Activated CD8-positive, alpha-beta memory T cell treated with anti-CD3 and anti-CD28 coated beads, Interleukin-2, amount 50 U/mL, for 24 hours (primary cell): ENCODE data around the gene CARD11.
"Not testable (repeated sequence)": the region's sequence is repeated elsewhere in the genome, so short reads cannot be mapped to it uniquely, and the experiment has no call there.

Experiments
- DNase-seq: peaks from one replicate; pipeline ENCODE4 v3.0.0-alpha.2; 2020; ENCODE audit errors: extremely low read depth

Gene CARD11

DNA sequence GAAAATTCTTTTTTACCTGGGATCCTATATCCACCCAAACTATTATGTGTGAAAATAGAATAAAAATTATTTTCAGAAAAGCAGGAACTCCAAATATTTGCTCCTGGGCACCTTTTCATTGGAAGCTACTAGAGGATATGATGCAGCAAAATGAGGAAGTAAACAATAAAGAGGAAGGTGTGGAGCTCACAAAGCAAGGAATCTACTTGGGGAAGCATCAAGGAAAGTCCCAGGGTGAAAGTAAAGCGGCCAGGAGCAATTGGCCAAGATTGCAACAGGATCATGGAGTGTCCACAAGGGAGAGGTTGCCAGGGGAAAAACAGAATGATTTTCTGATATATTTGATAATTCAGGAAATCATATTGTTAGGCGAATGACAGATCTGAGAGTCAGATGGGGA lies 80.8 kb downstream of the CARD11 start:
- no peak for DNase-seq

DNA sequence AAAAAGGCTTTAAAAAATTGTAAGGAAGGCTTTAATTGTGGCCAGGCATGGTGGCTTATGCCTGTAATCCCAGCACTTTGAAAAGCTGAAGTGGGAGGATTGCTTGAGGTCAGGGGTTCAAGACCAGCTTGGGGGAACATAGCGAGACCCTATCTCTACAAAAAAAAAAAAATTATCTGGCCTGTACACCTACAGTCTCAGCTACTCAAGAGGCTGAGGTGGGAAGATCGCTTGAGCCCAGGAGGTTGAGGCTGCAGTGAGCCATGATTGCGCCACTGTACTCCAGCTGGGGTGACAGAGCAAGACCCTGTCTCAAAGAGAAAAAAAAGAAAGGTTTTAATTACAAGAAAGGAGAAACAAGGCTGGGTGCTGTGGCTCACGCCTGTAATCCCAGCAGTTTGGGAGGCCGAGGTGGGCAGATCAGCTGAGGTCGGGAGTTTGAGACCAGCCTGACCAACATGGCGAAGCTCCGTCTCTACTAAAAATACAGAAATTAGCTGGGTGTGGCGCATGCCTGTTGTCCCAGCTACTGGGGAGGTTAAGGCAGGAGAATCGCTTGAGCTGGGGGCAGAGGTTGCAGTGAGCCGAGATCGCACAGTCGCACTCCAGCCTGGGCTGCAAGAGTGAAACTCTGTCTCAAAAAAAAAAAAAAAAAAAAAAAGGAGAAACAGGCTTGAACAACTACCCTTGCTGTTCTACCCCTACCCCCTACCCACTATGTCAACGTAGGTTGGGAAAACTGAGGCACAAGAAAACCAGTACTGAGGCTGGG lies 83.7 kb downstream of the CARD11 start:
- DNase-seq, result no peak

DNA sequence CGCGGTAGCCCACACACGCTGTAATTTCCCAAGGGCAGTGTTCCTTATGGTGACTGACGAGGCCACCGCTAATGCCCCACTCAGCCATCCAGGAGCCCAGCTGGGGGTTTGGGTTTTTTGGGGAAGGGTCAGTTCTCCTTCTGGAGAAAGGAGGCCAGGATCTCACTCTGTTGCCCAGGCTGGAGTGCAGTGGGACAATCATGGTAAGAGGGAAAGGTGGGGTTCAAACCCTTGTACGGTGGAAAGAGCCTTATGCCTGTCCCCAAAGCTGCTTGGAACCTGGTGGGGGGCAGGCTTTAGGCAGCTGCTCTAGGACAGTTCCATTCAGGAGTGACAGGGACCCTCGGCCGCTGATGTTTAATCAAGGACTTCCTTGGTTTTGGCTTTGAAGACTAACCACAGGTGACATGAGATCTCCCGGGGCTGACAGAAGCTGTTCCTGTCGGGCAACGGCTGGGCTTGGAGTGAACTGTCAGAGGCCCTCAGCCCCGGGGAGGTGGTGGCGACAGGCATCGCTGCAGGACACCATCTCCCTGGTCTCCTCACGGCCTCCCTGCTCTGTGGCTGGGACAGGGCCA lies 84.5 kb downstream of the CARD11 start:
- no peak for DNase-seq

DNA sequence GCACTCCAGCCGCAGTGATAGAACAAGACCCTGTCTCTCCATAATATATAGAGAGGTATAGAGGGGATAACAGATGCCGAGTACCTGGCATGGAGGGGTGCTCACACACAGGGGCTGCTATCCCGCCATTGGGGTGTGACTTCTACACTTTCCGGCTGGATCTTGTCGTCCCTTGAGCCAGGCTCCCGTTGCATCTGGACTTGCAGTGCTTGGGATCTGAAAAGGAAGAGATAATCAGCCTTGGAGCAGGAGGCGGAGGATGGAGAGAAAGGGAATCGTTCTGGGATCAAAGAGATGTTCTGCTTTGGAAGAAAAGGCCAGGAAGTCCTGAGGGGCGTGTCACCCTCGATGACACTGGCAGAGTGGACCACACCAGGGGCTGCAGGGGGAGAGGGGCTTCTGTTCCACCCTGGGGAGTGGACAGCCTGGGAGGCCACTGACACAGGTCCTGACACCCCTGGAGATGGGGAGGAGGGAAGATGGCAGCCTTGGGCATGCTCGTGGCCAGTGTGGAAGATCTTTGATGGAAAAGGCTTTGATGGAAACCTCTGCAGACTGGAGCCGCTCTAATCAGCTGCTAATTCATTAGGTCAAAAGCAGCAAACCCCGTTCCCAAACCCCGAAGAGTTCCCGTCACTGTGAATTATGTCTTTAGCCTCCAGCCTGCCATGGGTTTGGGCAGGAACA lies 85.1 kb downstream of the CARD11 start:
- DNase-seq, result no peak

DNA sequence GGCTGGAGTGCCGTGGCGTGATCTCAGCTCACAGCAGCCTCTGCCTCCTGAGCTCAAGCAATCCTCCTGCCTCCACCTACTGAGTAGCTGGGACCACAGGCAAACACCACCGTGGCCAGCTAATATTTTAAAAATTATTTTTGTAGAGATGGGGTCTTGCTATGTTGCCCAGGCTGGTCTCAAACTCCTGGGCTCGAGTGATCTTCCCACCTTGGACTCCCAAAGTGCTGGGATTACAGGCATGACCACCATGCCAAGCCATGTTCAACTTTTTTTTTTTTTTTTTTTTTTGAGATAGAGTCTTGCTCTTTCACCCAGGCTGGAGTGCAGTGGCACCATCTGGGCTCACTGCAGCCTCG lies 86.3 kb downstream of the CARD11 start:
- DNase-seq, result not testable (repeated sequence)

DNA sequence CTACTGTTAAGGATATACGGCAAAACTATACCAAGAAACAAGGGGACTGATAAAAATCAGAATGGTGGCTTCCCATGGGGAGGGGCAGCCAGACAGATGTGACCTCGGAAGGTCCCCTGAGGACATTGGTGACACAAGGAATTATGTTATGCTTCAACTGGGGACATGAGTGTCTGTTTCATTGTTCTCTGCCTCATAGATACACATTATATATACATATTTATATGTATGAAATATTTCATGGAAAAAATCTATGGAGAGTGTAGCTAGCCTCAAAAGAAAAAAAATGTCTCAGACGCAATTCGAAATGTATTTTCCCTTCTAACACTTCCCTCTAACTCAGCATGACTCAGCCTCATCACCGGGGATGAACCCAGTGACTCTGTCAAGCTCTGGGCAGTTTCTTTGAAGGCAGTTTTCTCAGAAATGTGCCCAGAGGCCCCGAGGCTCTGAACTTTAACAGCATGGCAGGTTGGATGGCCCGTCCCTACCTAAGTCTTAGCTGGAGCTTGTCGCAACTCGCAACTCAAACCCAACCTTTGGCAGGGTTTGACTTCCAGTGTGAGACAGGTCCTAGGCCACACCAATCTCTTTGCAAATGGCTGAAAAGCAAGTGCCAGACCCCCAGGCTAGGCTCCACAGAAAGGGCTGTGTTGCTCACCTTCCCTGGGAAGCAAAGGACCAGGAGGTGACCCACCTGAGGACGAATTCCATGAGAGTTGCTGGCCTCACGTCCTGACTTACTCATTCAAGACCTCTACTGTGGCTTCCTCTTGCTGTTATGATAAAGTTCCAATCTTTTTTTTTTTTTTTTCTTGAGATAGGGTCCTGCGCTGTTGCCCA lies 86.9 kb downstream of the CARD11 start:
- DNase-seq, result no peak

DNA sequence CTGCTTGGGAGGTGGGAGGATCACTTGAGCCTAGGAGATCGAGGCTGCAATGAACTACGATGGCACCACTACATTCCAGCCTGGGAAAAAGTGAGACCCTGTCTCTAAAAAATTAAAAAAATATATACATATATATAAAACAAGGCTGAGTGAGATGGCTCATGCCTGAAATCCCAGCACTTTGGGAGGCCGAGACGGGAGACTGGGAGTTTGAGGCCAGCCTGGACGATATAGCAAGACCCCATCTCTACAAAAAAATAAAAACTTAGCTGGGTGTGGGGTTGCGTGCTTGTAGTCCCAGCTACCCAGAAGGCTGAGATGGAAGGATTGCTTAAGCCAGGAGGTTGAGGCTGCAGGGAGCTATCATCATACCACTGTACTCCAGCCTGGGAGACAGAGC lies 87.6 kb downstream of the CARD11 start:
- DNase-seq, result no peak

DNA sequence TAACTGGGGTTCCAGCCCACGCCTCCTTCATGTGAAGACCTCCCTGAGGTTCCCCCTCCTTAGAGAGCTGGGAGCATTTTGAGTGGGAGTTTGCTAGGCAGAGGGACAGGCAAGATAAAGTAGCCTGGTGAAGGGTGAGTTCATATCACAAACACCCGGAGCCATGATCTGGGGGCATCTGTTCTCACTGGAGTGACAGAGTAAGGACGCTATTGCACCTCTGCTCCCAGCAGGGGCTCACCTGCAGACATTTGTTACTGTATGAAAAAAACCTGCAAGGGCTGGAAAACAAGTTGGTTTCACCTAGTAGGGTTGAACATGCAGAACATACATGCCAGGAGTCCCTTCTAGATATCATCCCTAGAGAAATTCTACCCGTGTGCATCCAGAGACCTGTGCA lies 88.4 kb downstream of the CARD11 start:
- no peak for DNase-seq

DNA sequence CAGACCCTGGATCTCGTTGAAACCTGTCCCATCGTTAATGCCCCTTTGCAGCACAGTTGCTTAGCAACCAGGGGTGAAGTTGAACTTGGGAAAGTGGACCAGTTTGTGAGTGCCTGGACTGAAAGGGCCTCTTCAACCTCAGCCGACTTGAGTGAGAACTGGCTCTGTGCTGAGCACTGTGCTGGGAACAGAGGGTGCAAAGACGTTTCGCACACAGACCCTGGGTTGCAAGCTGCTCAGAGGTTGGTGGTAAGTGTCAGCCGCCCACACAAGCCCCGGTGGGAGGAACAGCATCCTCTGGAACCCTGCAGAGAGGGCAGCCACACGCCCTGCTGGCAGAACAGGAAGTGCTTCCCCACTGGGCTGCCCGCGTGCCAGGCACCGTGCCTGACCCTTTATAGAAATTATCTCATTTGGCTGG lies 89.2 kb downstream of the CARD11 start:
- DNase-seq, result no peak

DNA sequence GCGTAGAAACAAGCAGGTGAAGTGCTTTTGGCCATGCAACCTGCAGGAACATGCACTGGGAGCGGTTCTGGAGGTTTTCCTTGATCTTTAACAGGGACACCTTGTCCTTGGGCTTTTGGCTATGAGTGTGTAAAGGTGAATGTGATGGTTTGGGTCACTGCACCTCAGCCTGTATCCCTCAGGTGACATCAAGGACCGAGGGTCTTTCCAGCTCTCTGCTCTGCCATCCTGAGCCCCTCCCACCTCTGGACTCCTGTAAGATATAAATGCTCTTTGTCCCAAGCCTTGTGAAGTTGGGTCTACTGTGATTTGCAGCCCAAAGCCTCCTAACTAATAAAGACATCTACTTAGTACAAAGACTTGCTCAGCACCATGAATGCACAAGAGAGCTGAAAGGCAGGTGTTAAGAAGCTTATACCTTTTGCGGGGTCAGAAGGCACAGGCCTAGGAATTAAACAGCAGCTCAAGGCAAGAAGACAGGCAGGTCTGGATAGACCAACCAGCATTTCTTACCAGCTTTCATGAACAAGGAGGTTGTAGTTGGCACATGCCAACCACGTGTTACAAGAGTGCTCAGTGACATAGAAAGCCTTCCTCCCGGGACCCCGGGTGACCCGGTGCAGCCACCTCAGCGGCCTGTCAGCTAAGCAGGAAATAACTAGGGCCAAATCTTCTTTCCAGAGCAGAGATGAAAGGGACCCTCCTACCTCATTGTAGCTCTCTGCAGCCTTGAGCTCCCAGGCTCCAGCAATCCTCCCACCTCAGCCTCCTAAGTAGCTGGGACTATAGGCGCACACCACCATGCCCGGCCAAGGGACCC lies 89.9 kb downstream of the CARD11 start:
- no peak for DNase-seq

DNA sequence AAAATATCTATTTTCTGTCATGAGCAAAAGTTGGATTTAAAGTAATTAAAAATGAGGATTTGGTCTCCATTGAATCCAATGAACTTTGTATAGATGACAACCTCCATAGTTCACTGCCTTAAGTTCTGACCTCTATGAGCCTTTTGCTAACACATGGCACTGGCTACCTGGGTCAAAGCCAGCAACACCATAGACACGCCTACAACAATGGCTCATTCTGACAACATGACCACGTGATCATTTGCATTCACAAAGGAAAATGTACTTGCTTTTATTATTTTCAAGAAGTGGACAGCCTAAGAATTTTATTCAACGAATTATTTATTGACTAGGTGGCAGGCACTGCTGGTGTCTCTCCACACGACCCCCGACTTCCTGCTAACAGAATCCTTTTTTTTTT lies 90.6 kb downstream of the CARD11 start:
- DNase-seq, result no peak

DNA sequence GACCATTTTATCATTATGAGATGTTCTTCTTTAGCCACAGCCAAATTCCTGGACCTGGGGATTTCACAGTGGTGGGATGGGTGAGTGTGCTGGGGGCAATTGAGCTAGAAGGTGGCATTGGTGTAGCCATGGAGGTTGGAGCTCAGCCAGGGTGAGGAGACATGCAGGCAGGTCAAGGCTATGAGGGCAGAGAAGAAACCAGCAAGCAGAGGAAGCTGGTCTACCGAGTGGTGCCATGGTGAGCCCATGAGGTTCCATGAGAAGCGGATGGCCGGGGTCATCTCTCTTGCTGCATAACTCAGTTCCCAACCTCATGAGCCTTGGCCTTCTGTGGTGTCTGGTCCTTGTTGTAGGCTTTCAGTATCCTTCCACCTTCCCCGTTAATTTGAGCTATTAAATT lies 91.4 kb downstream of the CARD11 start:
- no peak for DNase-seq

DNA sequence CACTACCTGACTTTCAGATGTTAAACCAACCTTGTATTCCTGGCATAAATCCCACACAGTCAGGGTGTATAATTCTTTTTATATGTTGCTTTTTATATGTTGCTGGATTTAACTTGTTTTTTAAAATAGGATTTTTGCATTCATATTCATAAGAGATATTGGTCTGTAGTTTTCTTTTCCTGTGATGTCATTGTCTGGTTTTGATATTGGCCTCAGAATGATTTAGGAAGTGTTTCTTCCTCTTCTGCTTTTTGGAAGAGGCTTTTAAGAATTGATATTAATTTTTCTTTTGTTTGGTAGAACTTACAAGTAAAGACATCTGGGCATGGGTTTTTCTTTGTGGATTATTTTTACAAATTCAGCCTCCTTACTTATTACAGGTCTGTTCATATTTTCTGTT lies 93.1 kb downstream of the CARD11 start:
- DNase-seq, result no peak

DNA sequence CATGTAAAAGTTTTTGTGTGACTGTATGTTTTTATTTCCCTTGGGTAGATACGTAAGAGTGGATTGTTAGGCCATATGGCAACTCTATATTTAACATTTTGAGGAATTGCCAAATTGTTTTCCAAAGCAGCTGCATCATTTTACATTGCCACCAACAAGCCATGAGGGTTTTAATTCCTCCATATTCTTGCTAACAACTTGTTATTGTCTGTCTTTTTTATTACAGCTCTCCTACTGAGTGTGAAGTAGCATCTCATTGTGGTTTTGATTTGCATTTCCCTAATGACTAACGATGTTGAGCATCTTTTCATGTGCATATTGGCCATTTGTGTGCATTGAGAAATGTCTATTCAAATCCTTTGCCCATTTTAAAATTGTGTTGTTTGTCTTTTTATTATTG lies 94.9 kb downstream of the CARD11 start:
- DNase-seq, result no peak

DNA sequence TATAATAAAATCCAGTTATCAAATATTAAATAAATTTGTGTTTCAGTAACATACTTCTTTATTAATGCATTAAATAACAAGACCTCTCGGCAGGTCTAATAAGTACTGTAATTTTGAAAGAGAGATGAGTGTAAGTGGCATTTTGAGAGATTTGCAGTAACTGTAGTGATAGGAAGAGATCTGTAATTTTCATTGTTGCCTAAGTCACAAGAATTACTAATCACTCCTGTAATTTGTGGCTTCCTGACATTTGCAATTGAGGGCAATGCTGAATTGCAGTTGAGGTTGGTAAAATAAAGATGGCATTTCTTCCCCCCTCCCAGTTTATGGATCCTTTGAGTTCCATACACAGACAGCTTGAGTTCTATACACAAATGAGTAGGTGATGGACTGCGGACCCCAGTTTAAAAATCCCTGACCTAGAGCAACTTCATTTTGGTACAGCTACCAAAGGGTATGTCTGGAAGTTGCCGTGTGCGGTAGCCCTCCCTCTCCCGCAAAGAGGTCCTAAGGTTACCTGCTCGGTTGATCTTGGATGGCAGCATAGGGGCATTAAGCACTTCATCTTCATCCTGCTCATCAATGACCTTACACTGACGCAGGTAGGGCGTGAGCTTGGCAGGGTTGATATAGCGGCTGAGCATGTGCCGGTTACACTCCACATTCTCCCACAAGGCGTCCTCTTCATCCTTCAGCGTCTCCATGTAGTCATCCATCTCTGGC lies 96.4 kb downstream of the CARD11 start:
- no peak for DNase-seq

DNA sequence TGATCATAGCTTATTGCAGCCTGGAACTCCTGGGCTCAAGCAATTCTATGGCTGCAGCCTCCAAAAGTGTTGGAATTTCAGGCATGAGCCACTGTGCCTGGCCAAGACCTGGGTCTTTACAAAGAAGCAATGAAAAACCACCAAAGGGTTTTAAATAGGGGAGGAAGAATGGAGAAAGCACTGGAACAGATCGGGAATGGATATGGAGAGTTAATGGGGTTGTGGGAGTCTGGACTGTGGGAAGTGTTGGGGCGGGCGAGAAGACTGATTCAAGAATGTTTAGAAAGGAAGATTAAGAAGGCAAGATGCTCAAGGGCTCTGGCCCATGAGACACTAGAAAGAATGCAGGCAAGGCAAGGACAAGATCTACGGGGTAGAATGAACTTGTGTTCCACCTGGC lies 98.5 kb downstream of the CARD11 start:
- DNase-seq, result no peak

DNA sequence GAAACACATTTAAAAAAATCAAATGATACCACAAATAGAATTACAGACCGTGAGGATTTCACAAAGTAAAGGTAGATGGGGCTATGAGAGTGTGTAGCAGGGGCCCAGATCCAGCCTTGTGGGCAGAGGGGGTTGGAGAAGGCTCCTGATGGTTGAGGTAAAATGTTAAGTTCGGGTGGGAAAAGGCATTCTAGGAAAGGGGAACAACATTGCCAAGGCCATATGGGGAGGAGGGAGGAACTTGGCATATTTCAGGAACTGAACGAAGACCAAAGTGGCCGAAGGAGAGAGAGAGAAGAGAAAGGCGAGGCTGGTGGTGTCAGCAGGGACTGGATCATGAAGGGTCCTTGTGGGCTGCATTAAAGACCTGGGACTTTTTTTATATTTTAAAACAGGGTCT lies 98.9 kb downstream of the CARD11 start:
- DNase-seq, result no peak

DNA sequence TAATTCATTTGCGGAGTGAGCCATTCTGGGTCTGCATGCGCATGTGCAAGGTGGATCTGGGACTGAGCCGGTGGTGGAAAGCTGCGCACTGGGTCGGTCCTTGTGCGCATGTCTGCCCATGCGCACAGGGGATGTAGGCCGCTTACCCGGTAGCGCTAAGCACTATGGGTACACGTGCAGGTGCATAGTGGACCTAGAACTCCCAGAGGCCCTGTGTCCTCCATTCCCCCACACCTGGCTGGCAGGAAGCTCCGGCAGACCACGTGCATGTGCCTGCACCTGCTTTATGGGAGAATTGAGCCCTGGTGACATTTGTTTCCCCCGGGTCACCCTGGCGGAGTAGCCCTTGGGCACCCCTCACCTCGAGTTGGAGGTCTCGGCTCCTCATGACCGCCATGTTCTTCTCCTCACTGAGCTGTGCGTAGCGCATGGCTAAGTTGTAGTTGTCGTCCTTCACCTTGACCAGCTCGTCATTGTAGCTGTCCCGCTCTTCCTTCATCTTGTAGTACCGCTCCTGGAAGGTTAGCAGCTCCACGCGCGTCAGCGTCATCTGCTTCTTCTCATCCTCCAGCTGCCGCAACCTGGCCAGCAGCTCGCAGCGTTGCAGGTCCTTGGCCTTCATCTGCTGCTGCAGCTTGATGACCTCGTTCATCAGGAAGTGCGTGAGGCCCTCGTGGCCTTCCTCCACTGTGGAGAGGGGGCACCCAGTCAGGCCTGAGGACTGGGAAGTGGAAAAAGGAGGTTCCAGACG lies 99.6 kb downstream of the CARD11 start:
- DNase-seq, result no peak

DNA sequence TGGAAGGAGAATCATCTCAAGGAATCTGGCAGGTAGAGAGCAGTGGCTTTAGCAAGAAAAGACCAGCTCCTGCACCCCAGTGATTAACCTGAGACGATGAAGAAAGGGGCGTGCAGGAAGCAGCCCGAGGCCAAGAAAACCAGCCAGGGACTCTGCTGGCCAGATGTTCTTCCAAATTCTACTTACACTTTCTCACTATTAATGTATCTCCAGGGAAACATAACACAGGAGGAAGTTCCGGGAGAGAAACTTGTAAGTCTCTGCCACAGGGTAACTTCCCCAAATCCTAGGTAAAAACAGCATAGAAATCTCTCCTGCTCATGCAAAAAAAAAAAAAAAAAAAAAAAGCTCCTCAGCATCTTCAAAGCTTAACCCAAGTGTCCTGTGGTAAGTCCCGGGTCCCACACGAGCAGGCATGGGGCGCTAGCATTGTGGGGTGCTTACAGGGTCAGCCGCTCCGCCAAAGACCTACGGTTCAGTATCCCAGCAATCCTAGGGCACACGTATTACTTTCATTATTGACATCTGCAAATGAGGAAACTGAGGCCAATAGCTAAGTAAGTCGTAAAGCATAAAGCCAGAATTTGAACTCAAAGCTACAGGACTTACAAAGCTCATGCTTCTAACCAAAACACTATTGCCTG lies 102.3 kb downstream of the CARD11 start:
- no peak for DNase-seq

DNA sequence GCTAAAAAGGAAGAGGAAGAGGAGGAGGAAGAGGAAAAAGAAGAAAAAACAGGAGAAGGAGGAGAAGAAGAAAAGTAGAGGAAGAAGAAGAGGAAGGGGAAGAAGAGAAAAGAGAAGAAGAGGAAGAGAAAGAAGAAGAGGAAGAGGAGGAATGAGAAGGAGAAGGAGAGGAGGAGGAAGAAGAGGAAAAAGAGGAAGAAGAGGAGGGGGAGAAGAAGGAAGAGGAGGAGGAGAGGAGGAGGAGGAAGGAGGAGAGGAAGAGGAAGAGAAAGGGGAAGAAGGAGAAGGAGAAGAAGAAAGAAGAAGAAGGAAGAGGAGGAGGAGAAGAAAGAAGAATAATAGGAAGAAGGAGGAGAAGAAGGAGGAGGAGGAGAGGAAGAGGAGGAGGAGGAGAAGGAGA lies 103.2 kb downstream of the CARD11 start:
- DNase-seq, result no peak
